GM18520 (cell line): Measurements from ENCODE around the gene LRRIQ1.
"Not testable (repeated sequence)": the region's sequence is repeated elsewhere in the genome, so short reads cannot be mapped to it uniquely, and the experiment has no call there.

Experiments used
- ATAC-seq: cut with Tn5 transposase; IDR thresholded peaks from one replicate; pipeline ENCODE4 v1.9.1; 2021; ENCODE audit not compliant: unreplicated experiment

LRRIQ1 gene

GRCh38 chr12:85183855-85184254, 147.7 kb downstream of the LRRIQ1 start:
- ATAC-seq: no peak

GRCh38 chr12:85186236-85186635, 150.1 kb downstream of the LRRIQ1 start:
- no peak for ATAC-seq

- ATAC-seq: no peak
Measured at GRCh38 chr12:85188619-85189018, 152.5 kb downstream of the LRRIQ1 start.

GRCh38 chr12:85190728-85191127, 154.6 kb downstream of the LRRIQ1 start:
- no peak for ATAC-seq

GRCh38 chr12:85203809-85204208, 167.7 kb downstream of the LRRIQ1 start:
- not testable (repeated sequence) for ATAC-seq

- ATAC-seq: no peak
Measured at GRCh38 chr12:85206543-85206942, 170.4 kb downstream of the LRRIQ1 start.

GRCh38 chr12:85224339-85224738, 188.2 kb downstream of the LRRIQ1 start:
- ATAC-seq: not testable (repeated sequence)

- ATAC-seq: no peak
Measured at GRCh38 chr12:85225501-85225900, 189.3 kb downstream of the LRRIQ1 start.

GRCh38 chr12:85237327-85237726, 201.2 kb downstream of the LRRIQ1 start:
- ATAC-seq: no peak

- ATAC-seq: no peak
Measured at GRCh38 chr12:85244561-85244960, 208.4 kb downstream of the LRRIQ1 start.

GRCh38 chr12:85253853-85254252, 217.7 kb downstream of the LRRIQ1 start:
- ATAC-seq: no peak

- ATAC-seq: no peak
Measured at GRCh38 chr12:85257671-85258070, 221.5 kb downstream of the LRRIQ1 start.

GRCh38 chr12:85260447-85260846, 224.3 kb downstream of the LRRIQ1 start:
- no peak for ATAC-seq

GRCh38 chr12:85260896-85261295, 224.7 kb downstream of the LRRIQ1 start:
- no peak for ATAC-seq

GRCh38 chr12:85266356-85266755, 230.2 kb downstream of the LRRIQ1 start:
- ATAC-seq: no peak

- ATAC-seq: no peak
Measured at GRCh38 chr12:85273381-85274314, 237.5 kb downstream of the LRRIQ1 start.

- ATAC-seq: no peak
Measured at GRCh38 chr12:85274315-85274651, 238.1 kb downstream of the LRRIQ1 start.

- ATAC-seq: no peak
Measured at GRCh38 chr12:85275374-85275773, 239.2 kb downstream of the LRRIQ1 start.

GRCh38 chr12:85277191-85277590, 241.0 kb downstream of the LRRIQ1 start:
- ATAC-seq: no peak

- ATAC-seq: no peak
Measured at GRCh38 chr12:85277900-85278597, 241.9 kb downstream of the LRRIQ1 start.

GRCh38 chr12:85278598-85279448, 242.7 kb downstream of the LRRIQ1 start:
- no peak for ATAC-seq
